Measurements from ENCODE around the gene WDR54. TPM values are rescaled to one million over a fixed set of nuclear protein-coding genes. Genes with fewer than 3 reads are reported as not detected.
A peak's percentile ranks its signal among the peaks of the same experiment; 100 is the strongest.

Gene WDR54
- polyA plus RNA-seq, 1 experiment, result 14.5 TPM

- TF ChIP-seq, protein P1, sequence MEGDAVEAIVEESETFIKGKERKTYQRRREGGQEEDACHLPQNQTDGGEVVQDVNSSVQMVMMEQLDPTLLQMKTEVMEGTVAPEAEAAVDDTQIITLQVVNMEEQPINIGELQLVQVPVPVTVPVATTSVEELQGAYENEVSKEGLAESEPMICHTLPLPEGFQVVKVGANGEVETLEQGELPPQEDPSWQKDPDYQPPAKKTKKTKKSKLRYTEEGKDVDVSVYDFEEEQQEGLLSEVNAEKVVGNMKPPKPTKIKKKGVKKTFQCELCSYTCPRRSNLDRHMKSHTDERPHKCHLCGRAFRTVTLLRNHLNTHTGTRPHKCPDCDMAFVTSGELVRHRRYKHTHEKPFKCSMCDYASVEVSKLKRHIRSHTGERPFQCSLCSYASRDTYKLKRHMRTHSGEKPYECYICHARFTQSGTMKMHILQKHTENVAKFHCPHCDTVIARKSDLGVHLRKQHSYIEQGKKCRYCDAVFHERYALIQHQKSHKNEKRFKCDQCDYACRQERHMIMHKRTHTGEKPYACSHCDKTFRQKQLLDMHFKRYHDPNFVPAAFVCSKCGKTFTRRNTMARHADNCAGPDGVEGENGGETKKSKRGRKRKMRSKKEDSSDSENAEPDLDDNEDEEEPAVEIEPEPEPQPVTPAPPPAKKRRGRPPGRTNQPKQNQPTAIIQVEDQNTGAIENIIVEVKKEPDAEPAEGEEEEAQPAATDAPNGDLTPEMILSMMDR (IDR thresholded peaks at IDR 0.05; ENCODE audit: low read depth, low read length), result no peak
- DNase-seq (ENCODE audit: low read depth, low spot score), result no peak
- Histone ChIP-seq H3K9me3 (ENCODE audit: control insufficient read depth, insufficient read depth, low read length) (no peaks in the 10 kb centered on the region), H3K27ac (ENCODE audit: low read depth, low read length) (no peak overlapping the region), H3K27me3 (ENCODE audit: control insufficient read depth, insufficient read depth, low read length) (peaks cover 6% of the 10 kb centered on the region), H3K4me3 (ENCODE audit: low read depth, low read length) (no peak overlapping the region)
- ChIA-PET CTCF (no interaction called here), POLR2A (no interaction called here)
These were observed 25.9 kb downstream of the WDR54 start for GRCh38 chr2:74447230-74447999.

GRCh38 chr2:74448771-74449170 is 27.2 kb downstream of the WDR54 start:
- Histone ChIP-seq H3K4me3 (ENCODE audit: low read depth, low read length) (no peak overlapping the region), H3K27me3 (ENCODE audit: control insufficient read depth, insufficient read depth, low read length) (peaks cover 6% of the 10 kb centered on the region), H3K27ac (ENCODE audit: low read depth, low read length) (no peak overlapping the region), H3K9me3 (ENCODE audit: control insufficient read depth, insufficient read depth, low read length) (no peaks in the 10 kb centered on the region)
- POLR2A ChIA-PET, result no interaction called here
- CTCF ChIA-PET, result no interaction called here
- no peak for DNase-seq (ENCODE audit: low read depth, low spot score)
- TF ChIP-seq, protein P1 (IDR thresholded peaks at IDR 0.05; ENCODE audit: low read depth, low read length), result no peak

DNA sequence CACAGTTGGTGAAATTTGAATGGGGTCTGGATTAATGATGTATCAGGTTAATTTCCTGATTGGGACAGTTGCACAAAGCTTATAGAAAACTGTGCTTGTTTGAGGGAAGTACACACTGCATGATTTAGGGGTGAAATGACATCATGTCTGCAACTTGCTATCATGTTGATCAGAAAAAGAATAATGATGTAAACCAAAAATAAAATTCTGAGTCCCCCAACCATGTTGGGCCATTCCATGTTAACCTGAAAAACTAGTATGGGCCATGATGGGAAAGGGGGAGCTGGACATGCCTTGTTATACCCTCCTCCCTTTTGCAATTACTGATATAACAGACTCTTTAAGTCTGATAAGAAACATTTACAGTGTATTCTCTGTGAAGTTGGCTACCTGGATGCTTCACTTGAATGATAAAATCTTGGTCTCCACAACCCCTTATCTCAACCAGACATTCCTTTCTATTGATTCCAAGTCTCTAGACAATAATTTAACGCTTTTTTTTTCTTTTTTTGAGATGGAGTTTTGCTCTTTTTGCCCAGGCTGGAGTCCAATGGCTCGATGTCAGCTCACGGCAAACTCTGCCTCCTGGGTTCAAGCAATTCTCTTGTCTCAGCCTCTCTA is 29.1 kb downstream of the WDR54 start:
- CTCF ChIA-PET, result interaction anchor here (1.2 kb wide), 1 partner anchor 14 kb away, joined by 3 read pairs; the partner anchor contains the start of gene MOGS
- TF ChIP-seq, protein P1 (IDR thresholded peaks at IDR 0.05; ENCODE audit: low read depth, low read length), result no peak
- POLR2A ChIA-PET, result no interaction called here

GRCh38 chr2:74454654-74455511 is 33.4 kb downstream of the WDR54 start, which contains the start of gene INO80B:
TSS of gene INO80B (plus strand) at chr2:74455087. CDS start at chr2:74455117, 30 bp downstream.
- Histone ChIP-seq H3K27ac (ENCODE audit: low read depth, low read length) (no peak within 1 kb of the TSS), H3K27me3 (ENCODE audit: control insufficient read depth, insufficient read depth, low read length) (no peaks in the 10 kb centered on the region), H3K4me3 (ENCODE audit: low read depth, low read length) (peak within 1 kb of the TSS; percentile 90), H3K9me3 (ENCODE audit: control insufficient read depth, insufficient read depth, low read length) (no peaks in the 10 kb centered on the region; the same call in 1 of the 2 replicates)
- DNase-seq (ENCODE audit: low read depth, low spot score), result peak; percentile 97
- POLR2A ChIA-PET, result interaction anchor here (0.5 to 1.8 kb wide), 6 partner anchors 9 to 28 kb away, joined by 3 to 9 read pairs (median 5); partner anchors contain the start of genes MRPL53 and TTC31
- CTCF ChIA-PET, result interaction anchor here (0.6 to 1.6 kb wide), 4 partner anchors 10 to 132 kb away, joined by 3 to 5 read pairs (median 3); partner anchors contain the start of gene MOGS
- TF ChIP-seq, protein P1 (IDR thresholded peaks at IDR 0.05; ENCODE audit: low read depth, low read length), result no peak

More for the DNA sequence above, 29.1 kb downstream of the WDR54 start:
- Histone ChIP-seq H3K4me3 (ENCODE audit: low read depth, low read length) (no peak overlapping the region), H3K27ac (ENCODE audit: low read depth, low read length) (no peak overlapping the region), H3K27me3 (ENCODE audit: control insufficient read depth, insufficient read depth, low read length) (no peaks in the 10 kb centered on the region), H3K9me3 (ENCODE audit: control insufficient read depth, insufficient read depth, low read length) (no peaks in the 10 kb centered on the region)
- DNase-seq (ENCODE audit: low read depth, low spot score), result no peak

Measured in AG04450 (cell line).